H9 (cell line): ENCODE measurements around the gene CTNNBL1. TPM values are rescaled to one million over a fixed set of nuclear protein-coding genes. Genes with fewer than 3 reads are reported as not detected.

Experiments used
- DNase-seq: peaks from one replicate; pipeline ENCODE4 v3.0.0-alpha.2; 2017
- H2AFZ ChIP-seq: one replicate; pipeline ENCODE4 v1.6.1; 2013; ENCODE audit warnings: mild to moderate bottlenecking, low read length, control low read depth, moderate library complexity
- H2AK5ac ChIP-seq: 2 replicates; pipeline ENCODE4 v1.6.1; 2013; ENCODE audit warnings: low read length, control low read depth, mixed read lengths; ENCODE audit not compliant: insufficient read length
- H2BK120ac ChIP-seq: one replicate; pipeline ENCODE4 v1.6.1; 2013; ENCODE audit warnings: low read depth, mild to moderate bottlenecking, low read length, control low read depth, inconsistent platforms; ENCODE audit not compliant: poor library complexity, severe bottlenecking
- H2BK12ac ChIP-seq: 2 replicates; pipeline ENCODE4 v1.6.1; 2013; ENCODE audit warnings: low read length, control low read depth, mixed read lengths, low read depth; ENCODE audit not compliant: insufficient read length
- H2BK15ac ChIP-seq: 2 replicates; pipeline ENCODE4 v1.6.1; 2013; ENCODE audit warnings: low read depth, low read length, control low read depth
- H2BK20ac ChIP-seq: one replicate; pipeline ENCODE4 v1.6.1; 2013; ENCODE audit warnings: low read depth, mild to moderate bottlenecking, low read length, control low read depth, inconsistent platforms; ENCODE audit not compliant: poor library complexity, severe bottlenecking
- H2BK5ac ChIP-seq: 2 replicates; pipeline ENCODE4 v1.6.1; 2013; ENCODE audit warnings: low read length, control low read depth, mixed read lengths; ENCODE audit not compliant: insufficient read length
- H3K14ac ChIP-seq: 2 replicates; pipeline ENCODE4 v1.6.1; 2013; ENCODE audit warnings: low read length, control low read depth; ENCODE audit not compliant: insufficient read depth
- H3K18ac ChIP-seq: 2 replicates; pipeline ENCODE4 v1.6.1; 2013; ENCODE audit warnings: low read depth, mild to moderate bottlenecking, mixed read lengths, low read length, control low read depth; ENCODE audit not compliant: insufficient read length
- H3K23ac ChIP-seq: 2 replicates; pipeline ENCODE4 v1.6.1; 2013; ENCODE audit warnings: low read length, control low read depth, mixed read lengths, low read depth; ENCODE audit not compliant: insufficient read length
- H3K23me2 ChIP-seq: 2 replicates; pipeline ENCODE4 v1.6.1; 2013; ENCODE audit warnings: low read depth, mild to moderate bottlenecking, mixed read lengths, low read length, control low read depth; ENCODE audit not compliant: insufficient read length, poor library complexity, severe bottlenecking
- H3K27ac ChIP-seq: 2 replicates; pipeline ENCODE4 v1.5.1; 2013; ENCODE audit warnings: low read length, control low read depth, mixed read lengths, low read depth; ENCODE audit not compliant: insufficient read length
- H3K27me3 ChIP-seq: 2 replicates; pipeline ENCODE4 v1.6.1; 2013; ENCODE audit warnings: low read length, control low read depth, inconsistent platforms; ENCODE audit not compliant: insufficient read depth
- H3K4ac ChIP-seq: 2 replicates; pipeline ENCODE4 v1.6.1; 2013; ENCODE audit warnings: low read depth, mild to moderate bottlenecking, control low read depth, inconsistent platforms, low read length, moderate library complexity
- H3K4me1 ChIP-seq: 2 replicates; pipeline ENCODE4 v1.6.1; 2013; ENCODE audit warnings: low read length, control low read depth, inconsistent platforms; ENCODE audit not compliant: insufficient read depth
- H3K4me2 ChIP-seq: 2 replicates; pipeline ENCODE4 v1.6.1; 2013; ENCODE audit warnings: low read length, control low read depth, mixed read lengths; ENCODE audit not compliant: insufficient read length, insufficient read depth
- H3K56ac ChIP-seq: 2 replicates; pipeline ENCODE4 v1.6.1; 2013; ENCODE audit warnings: low read depth, mild to moderate bottlenecking, mixed read lengths, low read length, control low read depth; ENCODE audit not compliant: insufficient read length
- H3K79me1 ChIP-seq: 2 replicates; pipeline ENCODE4 v1.6.1; 2013; ENCODE audit warnings: low read depth, mild to moderate bottlenecking, moderate library complexity, low read length, control low read depth, inconsistent platforms; ENCODE audit not compliant: insufficient read depth, poor library complexity, severe bottlenecking
- H3K79me2 ChIP-seq: 2 replicates; pipeline ENCODE4 v1.6.1; 2013; ENCODE audit warnings: low read length, control low read depth, inconsistent platforms; ENCODE audit not compliant: insufficient read depth
- H3K9ac ChIP-seq: 2 replicates; pipeline ENCODE4 v1.6.1; 2013; ENCODE audit warnings: low read length, control low read depth, mixed read lengths; ENCODE audit not compliant: insufficient read length; ENCODE audit errors: extremely low read depth
- H3K9me3 ChIP-seq: one replicate; pipeline ENCODE4 v1.6.1; 2013; ENCODE audit warnings: low read depth, low read length, inconsistent platforms; ENCODE audit not compliant: control insufficient read depth
- H3T11ph ChIP-seq: one replicate; pipeline ENCODE4 v1.6.1; 2013; ENCODE audit warnings: mild to moderate bottlenecking, low read length, control low read depth, inconsistent platforms
- H4K20me1 ChIP-seq: one replicate; pipeline ENCODE4 v1.6.1; 2013; ENCODE audit not compliant: control insufficient read depth, insufficient read length, insufficient read depth
- H4K5ac ChIP-seq: 2 replicates; pipeline ENCODE4 v1.6.1; 2013; ENCODE audit warnings: low read depth, mild to moderate bottlenecking, mixed read lengths, low read length, control low read depth; ENCODE audit not compliant: insufficient read length
- H4K8ac ChIP-seq: replicated peaks from 2 replicates; pipeline ENCODE4 v1.6.1; 2013; ENCODE audit warnings: low read length, control low read depth, mixed read lengths, low read depth; ENCODE audit not compliant: insufficient read length
- H4K91ac ChIP-seq: 2 replicates; pipeline ENCODE4 v1.6.1; 2013; ENCODE audit warnings: low read depth, mild to moderate bottlenecking, moderate library complexity, mixed read lengths, low read length, control low read depth; ENCODE audit not compliant: insufficient read length
- H3K27ac Mint-ChIP-seq, 3 experiments: 2 replicates in 2 of 3; 3 replicates in 1 of 3; pipeline ENCODE4 v1.8.0; 2020 to 2021; ENCODE audit warnings: mixed read lengths in 3 of 3, mild to moderate bottlenecking in 1 of 3, moderate library complexity in 1 of 3
- H3K27me3 Mint-ChIP-seq: 2 replicates; pipeline ENCODE4 v1.8.0; 2021; ENCODE audit warnings: low read depth, mild to moderate bottlenecking, moderate library complexity, mixed read lengths
- H3K36me3 Mint-ChIP-seq, 3 experiments: 2 replicates in 2 of 3; 3 replicates in 1 of 3; pipeline ENCODE4 v1.8.0; 2020 to 2021; ENCODE audit warnings: low read depth in 3 of 3, mixed read lengths in 3 of 3; ENCODE audit not compliant: insufficient read depth in 1 of 3
- H3K4me1 Mint-ChIP-seq, 2 experiments: 2 replicates each; pipeline ENCODE4 v1.8.0; 2020; ENCODE audit warnings: mixed read lengths in 2 of 2
- H3K4me3 Mint-ChIP-seq, 2 experiments: 2 replicates in 1 of 2; 3 replicates in 1 of 2; pipeline ENCODE4 v1.8.0; 2020 to 2021; ENCODE audit warnings: mild to moderate bottlenecking in 2 of 2, mixed read lengths in 2 of 2, moderate library complexity in 1 of 2
- H3K9me3 Mint-ChIP-seq, 2 experiments: 2 replicates in 1 of 2; 3 replicates in 1 of 2; pipeline ENCODE4 v1.8.0; 2020; ENCODE audit warnings: mild to moderate bottlenecking in 2 of 2, mixed read lengths in 2 of 2, moderate library complexity in 1 of 2
- CTCF ChIP-seq: fragments of 200-600 bp; sonication (generic); conservative IDR thresholded peaks from 3 replicates; pipeline ENCODE4 v1.8.0; 2021; ENCODE audit warnings: antibody characterized with exemption, mild to moderate bottlenecking
- WGBS: extraction: QIAGEN DNeasy Blood & Tissue Kit; methylation state at CpG from one replicate; pipeline ENCODE4 v1.1.7; 2013; ENCODE audit warnings: missing lambda C conversion rate, low lambda C conversion rate, mixed read lengths; ENCODE audit not compliant: insufficient read length; ENCODE audit errors: extremely low coverage; 5-methylcytosine and 5-hydroxymethylcytosine counted together
- total RNA-seq: library from RNA; stranded (reverse); gene quantifications from 2 replicates; pipeline ENCODE4 v1.2.1, GENCODE V29; 2021

CTNNBL1 gene
- total RNA-seq, 1 experiment from 2014 or later, result 67.2 TPM

GRCh38 chr20:37894454-37894853, 200.6 kb downstream of the CTNNBL1 start:
- H3K9me3 Mint-ChIP-seq, result no peaks in the 10 kb centered on the region
- H3T11ph ChIP-seq, result no peak overlapping the region
- no peak overlapping the region for H3K23ac ChIP-seq
- H3K9ac ChIP-seq, result no peak overlapping the region
- H2BK120ac ChIP-seq, result no peak overlapping the region
- H3K9me3 ChIP-seq, result no peaks in the 10 kb centered on the region
- no peak overlapping the region for H4K91ac ChIP-seq
- no peak overlapping the region for H2AFZ ChIP-seq
- no peak overlapping the region for H2BK15ac ChIP-seq
- no peak overlapping the region for H3K18ac ChIP-seq
- DNase-seq, result no peak
- no peak overlapping the region for H4K5ac ChIP-seq
- no peak overlapping the region for H2BK5ac ChIP-seq
- H3K27ac Mint-ChIP-seq, result no peak overlapping the region
- no peak for TF ChIP-seq CTCF
- peaks cover 2% of the 10 kb centered on the region for H3K23me2 ChIP-seq
- peaks cover 3% of the 10 kb centered on the region for H3K27me3 Mint-ChIP-seq
- no peak overlapping the region for H2AK5ac ChIP-seq
- no CpG with 5 or more reads among the region's 4 CpGs for WGBS
- no peak overlapping the region for H3K4ac ChIP-seq
- no peak overlapping the region for H3K4me2 ChIP-seq
- no peak overlapping the region for H3K56ac ChIP-seq
- no peaks in the 10 kb centered on the region for H4K20me1 ChIP-seq
- H2BK20ac ChIP-seq, result no peak overlapping the region
- H3K27me3 ChIP-seq, result no peaks in the 10 kb centered on the region
- H3K79me2 ChIP-seq, result no peaks in the 10 kb centered on the region
- H3K4me1 Mint-ChIP-seq, result peaks cover 4 to 5% of the 10 kb centered on the region in 2 experiments
- no peaks in the 10 kb centered on the region for H3K36me3 Mint-ChIP-seq
- H4K8ac ChIP-seq, result no peak overlapping the region
- no peaks in the 10 kb centered on the region for H3K4me1 ChIP-seq
- H3K14ac ChIP-seq, result no peak overlapping the region
- no peak overlapping the region for H2BK12ac ChIP-seq
- no peak overlapping the region for H3K4me3 Mint-ChIP-seq
- H3K27ac ChIP-seq, result no peak overlapping the region
- H3K79me1 ChIP-seq, result no peaks in the 10 kb centered on the region
